ENCODE results near the gene PAOX. TPM values are rescaled to one million over a fixed set of nuclear protein-coding genes. Genes with fewer than 3 reads are reported as not detected.

Gene PAOX
- total and polyA plus RNA-seq, 2 of the 4 experiments (the other 2 are of a cell fraction): 3.8 to 4.5 TPM

GRCh38 chr10:133359554-133359971, 19.5 kb upstream of the PAOX start:
- H3K4me3 ChIP-seq (ENCODE audit: insufficient read depth, low read depth, low read length): no peak overlapping the region
- no peak overlapping the region for H4K5ac ChIP-seq (ENCODE audit: low read depth, low read length)
- peaks cover 6% of the 10 kb centered on the region; the same call in 1 of the 2 replicates for H3K4me1 ChIP-seq (ENCODE audit: control insufficient read depth, insufficient read depth, low read length)
- WGBS, 2 experiments (ENCODE audit: extremely low coverage in 2 of 2, insufficient read length in 1 of 2): 45% methylated on average over 4 of the region's 6 CpGs; no CpG with 5 or more reads in 1 of the 2 experiments
- no peak overlapping the region for H4K8ac ChIP-seq (ENCODE audit: low read depth in 2 of 2, low read length in 2 of 2)
- no peak for TF ChIP-seq CHD1 (IDR thresholded peaks at IDR 0.05; ENCODE audit: low read depth, low read length)
- no peak for TF ChIP-seq MAZ (IDR thresholded peaks at IDR 0.05; ENCODE audit: borderline replicate concordance, low read depth, low read length)
- TF ChIP-seq MAFK (IDR thresholded peaks at IDR 0.05; ENCODE audit: low read depth, low read length): no peak
- no peak overlapping the region for H3K4me2 ChIP-seq (ENCODE audit: low read depth, low read length)
- ATAC-seq (ENCODE audit: low read depth) (no peak), DNase-seq (no peak)
- H3K9me3 ChIP-seq (ENCODE audit: control insufficient read depth, insufficient read depth, low read length): no peaks in the 10 kb centered on the region
- in situ Hi-C loops (cut with MboI; ENCODE audit: low sequenced_read_pairs): no loop called here
- H2BK15ac ChIP-seq (ENCODE audit: low read depth, low read length): no peak overlapping the region
- H3K56ac ChIP-seq (ENCODE audit: extremely low read depth, insufficient read depth, low read length): no peak overlapping the region
- H3K27me3 ChIP-seq (ENCODE audit: control insufficient read depth, insufficient read depth, low read length): no peaks in the 10 kb centered on the region
- H3K27ac ChIP-seq (ENCODE audit: insufficient read depth, low read length): no peak overlapping the region
- intact Hi-C loops (cut with micrococcal nuclease): no loop called here
- H2AK9ac ChIP-seq (replicated peaks; ENCODE audit: low read depth, low read length, poor library complexity): no peak overlapping the region
- CTCF ChIA-PET: no interaction called here
- H4K20me1 ChIP-seq (ENCODE audit: insufficient read depth, low read length): no peaks in the 10 kb centered on the region; the same call in 1 of the 2 replicates
- H3K79me1 ChIP-seq (ENCODE audit: low read depth in 1 of 2, low read length in 2 of 2): peaks cover 8 to 13% of the 10 kb centered on the region in 2 experiments; a peak in 2 of 4 replicates
- dilution Hi-C loops (cut with HindIII; ENCODE audit: low sequenced_read_pairs, unreplicated experiment): no loop called here
- no peak overlapping the region for H3K9ac ChIP-seq (ENCODE audit: low read depth, low read length)
- no peak overlapping the region for H2AFZ ChIP-seq (replicated peaks; ENCODE audit: low read length, poor library complexity)
- H2BK5ac ChIP-seq (ENCODE audit: low read depth, low read length, poor library complexity, severe bottlenecking): no peak overlapping the region
- no peak overlapping the region for H3K4ac ChIP-seq (ENCODE audit: low read depth, low read length)
- no peak overlapping the region for H2BK20ac ChIP-seq (ENCODE audit: low read depth, low read length)
- no peak overlapping the region for H3K18ac ChIP-seq (ENCODE audit: low read depth, low read length)
- H2BK120ac ChIP-seq (ENCODE audit: low read depth, low read length): no peak overlapping the region
- H3K36me3 ChIP-seq (ENCODE audit: control insufficient read depth, insufficient read depth, low read length): peaks cover 23% of the 10 kb centered on the region
- no TSS peak for BruUV-seq (replicated peaks)
- no peak overlapping the region for H3K14ac ChIP-seq (replicated peaks; ENCODE audit: low read depth, low read length)
- no peak overlapping the region for H4K91ac ChIP-seq (ENCODE audit: insufficient read depth, low read depth, low read length)
- POLR2A ChIA-PET (ENCODE audit: unreplicated experiment): no interaction called here
- no peak overlapping the region for H2AK5ac ChIP-seq (ENCODE audit: low read depth, low read length)
- H3K23ac ChIP-seq (ENCODE audit: low read depth, low read length): no peak overlapping the region
- H3K9me1 ChIP-seq (ENCODE audit: insufficient read depth, low read length): no peaks in the 10 kb centered on the region; the same call in 1 of the 2 replicates
